22Rv1 (cell line): ENCODE data around the gene PCDH9.

Experiments used
- ZFX ChIP-seq: fragments of 450-650 bp; IDR thresholded peaks from 2 replicates; pipeline ENCODE4 v1.6.1; 2017; ENCODE audit warnings: antibody characterized with exemption, borderline replicate concordance
- TF ChIP-seq, protein P1 (sequence below): fragments of 450-650 bp; IDR thresholded peaks from 2 replicates; pipeline ENCODE4 v1.5.1; 2017; ENCODE audit warnings: mild to moderate bottlenecking

DNA sequence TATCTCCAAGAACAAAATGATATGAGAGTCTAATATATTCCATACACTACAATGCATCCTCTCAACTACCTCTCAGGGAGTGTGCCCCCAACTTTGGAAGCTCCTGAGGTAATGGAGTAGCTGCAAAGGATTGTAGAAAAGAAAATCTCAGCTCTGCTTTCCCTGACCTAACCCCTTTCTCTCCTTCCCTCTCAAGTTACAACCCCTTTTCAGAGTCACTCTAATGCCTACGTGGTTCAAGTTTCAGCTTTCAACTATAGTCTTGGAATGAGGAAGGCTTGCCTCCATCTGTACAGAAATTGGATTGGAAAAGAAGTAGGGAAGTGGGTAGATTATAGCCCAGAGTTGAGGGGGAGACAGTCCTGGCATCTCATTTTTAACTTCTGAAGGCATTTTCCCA is 256.0 kb downstream of the PCDH9 start:
- TF ChIP-seq, protein P1, sequence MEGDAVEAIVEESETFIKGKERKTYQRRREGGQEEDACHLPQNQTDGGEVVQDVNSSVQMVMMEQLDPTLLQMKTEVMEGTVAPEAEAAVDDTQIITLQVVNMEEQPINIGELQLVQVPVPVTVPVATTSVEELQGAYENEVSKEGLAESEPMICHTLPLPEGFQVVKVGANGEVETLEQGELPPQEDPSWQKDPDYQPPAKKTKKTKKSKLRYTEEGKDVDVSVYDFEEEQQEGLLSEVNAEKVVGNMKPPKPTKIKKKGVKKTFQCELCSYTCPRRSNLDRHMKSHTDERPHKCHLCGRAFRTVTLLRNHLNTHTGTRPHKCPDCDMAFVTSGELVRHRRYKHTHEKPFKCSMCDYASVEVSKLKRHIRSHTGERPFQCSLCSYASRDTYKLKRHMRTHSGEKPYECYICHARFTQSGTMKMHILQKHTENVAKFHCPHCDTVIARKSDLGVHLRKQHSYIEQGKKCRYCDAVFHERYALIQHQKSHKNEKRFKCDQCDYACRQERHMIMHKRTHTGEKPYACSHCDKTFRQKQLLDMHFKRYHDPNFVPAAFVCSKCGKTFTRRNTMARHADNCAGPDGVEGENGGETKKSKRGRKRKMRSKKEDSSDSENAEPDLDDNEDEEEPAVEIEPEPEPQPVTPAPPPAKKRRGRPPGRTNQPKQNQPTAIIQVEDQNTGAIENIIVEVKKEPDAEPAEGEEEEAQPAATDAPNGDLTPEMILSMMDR: no peak
- no peak for TF ChIP-seq ZFX
